Nucleus accumbens (tissue), 56 donors: ENCODE measurements around the gene BCL11A.
"Not testable (repeated sequence)": the region's sequence is repeated elsewhere in the genome, so short reads cannot be mapped to it uniquely, and the experiment has no call there.

Source experiments
- DNase-seq, 56 donors: peaks; one replicate each; lab custom pipeline; 2025; lab: John Stamatoyannopoulos, UW

BCL11A gene

DNA sequence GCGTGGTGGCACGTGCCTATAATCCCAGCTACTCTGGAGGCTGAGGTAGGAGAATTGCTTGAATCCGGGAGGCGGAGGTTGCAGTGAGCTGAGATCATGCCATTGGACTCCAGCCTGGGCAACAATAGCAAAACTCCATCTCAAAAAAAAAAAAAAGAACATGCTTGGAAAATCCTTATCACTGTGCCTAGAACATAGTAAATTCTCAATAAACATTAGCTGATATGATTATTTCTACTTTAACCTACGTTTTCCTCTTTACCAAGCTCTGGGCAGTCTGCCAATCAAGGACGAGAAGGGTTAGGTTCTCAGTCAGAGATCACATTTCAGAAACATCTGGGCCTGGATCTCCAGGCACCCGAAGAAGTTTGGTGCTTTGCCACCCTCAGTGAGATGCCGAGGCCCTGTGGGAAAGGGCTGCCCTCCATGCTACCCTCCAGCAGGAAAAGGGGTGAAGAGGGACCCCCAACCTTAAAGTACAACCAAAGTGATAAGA is 107.7 kb downstream of the BCL11A start:
- no peak for DNase-seq

- DNase-seq: no peak
Observed at GRCh38 chr2:60442608-60443007, 110.8 kb downstream of the BCL11A start.

DNA sequence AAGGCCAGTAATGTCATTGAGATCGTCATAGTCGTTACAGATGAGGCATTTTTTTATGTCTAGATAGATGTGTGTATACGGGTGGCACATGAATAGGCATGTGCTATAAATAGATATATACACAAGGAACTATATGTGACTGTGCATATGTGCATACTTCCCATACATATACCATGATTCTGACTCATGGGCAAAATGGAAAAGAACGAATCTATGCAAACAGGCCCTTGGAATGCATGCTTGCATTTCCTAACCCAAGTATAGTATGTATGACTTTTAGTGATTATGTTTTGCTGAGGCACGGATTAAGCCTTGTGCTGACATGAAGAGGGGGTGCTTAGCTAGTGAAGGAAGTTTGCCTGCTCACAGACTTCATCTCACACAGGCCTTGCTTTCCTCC is 111.7 kb downstream of the BCL11A start:
- DNase-seq: no peak

DNA sequence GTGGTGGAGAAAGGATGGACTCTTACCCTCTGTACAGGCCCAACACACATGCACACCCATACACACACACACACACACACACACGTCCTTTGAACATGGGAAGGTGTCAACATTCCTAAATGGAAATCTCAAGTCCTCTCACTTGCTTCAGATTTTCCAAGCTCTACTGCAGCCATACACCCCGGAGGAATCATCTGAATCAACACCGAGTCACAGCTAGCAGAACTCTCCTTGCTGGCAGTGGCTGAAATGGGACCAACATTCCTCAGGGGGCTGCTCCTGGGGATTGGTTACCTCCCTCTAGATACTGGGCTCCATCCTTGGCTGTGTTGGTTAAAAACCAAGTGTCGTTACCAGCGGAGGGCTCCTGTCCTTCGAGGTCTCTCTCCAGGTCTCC is 112.7 kb downstream of the BCL11A start:
- DNase-seq: no peak

DNA sequence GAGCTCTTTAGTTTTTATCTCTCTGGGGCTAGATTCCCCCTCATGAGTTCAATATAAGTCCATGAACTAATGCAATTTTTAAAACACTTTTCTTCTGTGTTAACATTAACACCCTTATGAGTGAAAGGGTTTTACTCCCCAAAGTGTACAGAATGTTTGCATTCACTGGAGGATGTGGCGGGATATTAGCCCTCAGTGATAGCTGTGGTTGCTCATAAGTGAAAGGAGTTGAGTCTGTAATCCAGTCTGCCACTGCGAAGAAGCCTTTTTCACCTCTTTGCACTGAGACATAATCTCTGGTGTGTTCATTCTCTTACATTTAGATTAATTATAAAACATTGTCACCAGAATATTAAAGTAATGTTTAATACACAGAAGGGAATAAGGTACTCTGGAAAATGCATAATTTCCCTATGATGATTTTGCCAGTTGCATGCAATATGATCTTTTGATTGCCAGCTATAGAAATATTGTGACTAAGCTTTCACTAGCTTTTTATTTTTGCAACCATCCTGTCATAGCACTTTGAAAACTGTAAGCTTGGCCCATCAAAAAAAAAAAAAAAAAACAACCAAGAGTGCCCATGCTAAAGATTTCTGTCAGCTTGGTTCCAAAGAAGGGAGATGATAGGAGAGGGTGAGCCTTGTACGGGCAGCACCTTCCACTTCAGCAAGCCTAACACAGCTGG is 113.2 kb downstream of the BCL11A start:
- no peak for DNase-seq

DNA sequence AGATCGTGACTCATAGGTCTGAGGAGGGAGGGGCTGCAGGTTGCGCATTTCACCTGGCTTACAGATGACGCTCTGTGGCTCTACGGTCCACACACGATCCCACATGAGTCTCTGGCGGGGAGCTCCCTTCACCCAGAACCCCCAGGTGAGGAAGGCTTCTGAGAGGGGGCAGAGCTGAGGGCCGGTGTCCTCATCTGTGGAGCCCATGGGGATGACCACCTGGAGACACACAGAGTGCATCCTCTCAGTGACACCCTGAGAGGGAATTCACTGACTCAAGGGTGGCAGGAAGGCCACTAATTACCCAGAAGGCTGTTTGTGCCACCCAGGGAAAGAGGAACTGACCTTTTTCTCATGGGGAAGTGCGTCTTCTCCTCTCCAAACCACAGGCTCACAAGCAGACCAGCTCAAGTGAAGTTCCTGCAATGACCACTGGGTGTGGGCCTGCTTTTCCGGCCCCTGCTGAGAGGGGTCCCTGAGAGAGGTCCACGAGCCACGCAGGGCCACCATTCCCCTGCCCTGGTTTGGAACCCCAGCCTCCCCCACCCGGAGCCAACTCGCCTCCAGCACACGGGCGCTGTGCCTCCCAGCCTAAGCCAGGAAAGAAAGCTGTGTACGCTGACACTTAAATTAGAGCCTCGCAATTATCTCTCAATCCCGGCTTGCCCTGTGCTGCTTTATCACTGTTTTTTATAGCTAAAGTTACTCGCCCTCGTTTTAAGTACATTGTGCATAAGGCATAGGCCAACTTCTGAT is 114.1 kb downstream of the BCL11A start:
- peak in 11 of 56 donors; percentile 3 to 37 (median 19) for DNase-seq

DNA sequence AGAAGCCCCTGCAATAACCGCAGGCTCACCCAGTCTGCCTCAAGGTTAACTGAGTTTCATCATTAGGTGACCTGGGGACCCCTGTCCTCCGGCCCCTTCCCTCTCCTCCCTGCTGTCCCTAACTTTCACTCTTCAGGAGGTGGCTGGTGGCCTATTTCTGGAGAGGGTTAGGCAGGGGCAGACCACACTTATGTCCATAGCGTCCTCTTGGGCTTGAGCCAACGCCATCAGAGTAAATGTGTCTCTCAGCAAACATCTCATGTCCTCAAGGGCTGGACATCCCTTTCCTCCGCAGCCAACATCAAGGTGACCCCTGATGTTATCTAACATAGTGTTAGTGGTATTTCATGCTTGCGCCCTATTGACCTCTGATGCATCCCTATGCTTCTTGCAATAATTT is 114.8 kb downstream of the BCL11A start:
- DNase-seq: no peak

DNA sequence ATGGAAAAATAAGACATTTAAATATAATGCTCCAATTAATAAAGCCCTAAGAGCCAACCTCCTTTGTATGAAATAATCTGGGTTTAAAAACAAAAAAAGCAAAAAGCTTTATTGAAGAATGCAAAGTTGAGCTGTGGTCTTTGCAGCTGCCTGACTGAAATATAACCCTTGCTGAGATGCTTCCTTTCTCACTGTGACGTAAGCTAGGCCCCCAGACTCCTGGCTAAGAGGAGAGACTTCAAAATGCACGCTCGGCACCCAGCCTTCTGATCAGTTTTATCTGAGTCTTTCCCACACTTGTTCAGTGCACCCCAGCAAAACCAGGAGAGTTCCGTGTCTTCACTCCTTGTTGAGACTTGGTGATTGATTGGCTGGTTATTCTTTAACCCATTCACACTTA is 115.3 kb downstream of the BCL11A start:
- no peak for DNase-seq

GRCh38 chr2:60437080-60437696 is 116.3 kb downstream of the BCL11A start:
- DNase-seq: no peak

- no peak for DNase-seq
Observed at GRCh38 chr2:60433018-60433596, 120.3 kb downstream of the BCL11A start.

- DNase-seq: no peak
Observed at GRCh38 chr2:60432035-60432601, 121.3 kb downstream of the BCL11A start.

DNA sequence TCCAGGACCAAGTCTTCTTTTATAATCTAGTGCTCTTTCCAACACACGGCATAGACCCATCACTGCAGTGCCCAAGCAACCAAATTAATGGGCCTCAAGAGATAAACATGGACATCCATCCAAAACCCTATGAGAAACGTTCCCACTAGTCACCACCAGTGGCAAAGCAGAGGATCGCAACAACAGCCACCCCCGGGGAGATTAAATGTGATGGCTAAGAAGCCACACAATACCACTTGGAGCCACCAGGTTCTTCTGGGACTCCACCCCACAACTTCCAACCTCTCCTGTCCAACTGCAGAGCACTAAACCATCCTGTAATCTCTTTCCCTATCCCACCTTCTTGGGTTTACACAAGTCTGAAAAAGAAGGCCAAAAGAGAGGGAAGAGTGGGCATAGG is 123.8 kb downstream of the BCL11A start:
- DNase-seq: no peak

- DNase-seq: no peak
Observed at GRCh38 chr2:60426880-60427279, 126.6 kb downstream of the BCL11A start.

- DNase-seq: no peak
Observed at GRCh38 chr2:60426341-60426740, 127.1 kb downstream of the BCL11A start.

DNA sequence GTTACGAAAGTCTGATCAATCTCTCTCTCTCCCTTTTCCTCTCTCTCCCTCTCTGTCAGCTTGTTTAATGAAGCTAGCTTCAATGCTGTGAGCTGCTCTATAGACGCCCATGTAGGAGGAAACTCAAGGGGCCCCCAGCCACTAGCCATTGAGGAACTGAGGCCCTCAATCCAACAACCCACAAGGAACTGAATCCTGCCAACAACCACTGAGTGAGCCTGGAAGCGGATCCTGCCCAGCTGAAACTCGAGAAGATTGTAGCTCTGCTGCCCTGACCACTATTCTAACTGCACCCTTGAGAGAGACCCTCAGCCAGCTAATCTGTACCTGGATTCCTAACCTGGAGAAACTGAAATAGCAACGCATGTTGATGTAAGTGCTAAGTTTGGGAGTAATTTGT is 129.2 kb downstream of the BCL11A start:
- peak in 1 of 56 donors; percentile 2 for DNase-seq

GRCh38 chr2:60423505-60423904 is 129.9 kb downstream of the BCL11A start:
- DNase-seq: no peak

GRCh38 chr2:60422826-60423483 is 130.5 kb downstream of the BCL11A start:
- peak in 1 of 56 donors; percentile 17 for DNase-seq

DNA sequence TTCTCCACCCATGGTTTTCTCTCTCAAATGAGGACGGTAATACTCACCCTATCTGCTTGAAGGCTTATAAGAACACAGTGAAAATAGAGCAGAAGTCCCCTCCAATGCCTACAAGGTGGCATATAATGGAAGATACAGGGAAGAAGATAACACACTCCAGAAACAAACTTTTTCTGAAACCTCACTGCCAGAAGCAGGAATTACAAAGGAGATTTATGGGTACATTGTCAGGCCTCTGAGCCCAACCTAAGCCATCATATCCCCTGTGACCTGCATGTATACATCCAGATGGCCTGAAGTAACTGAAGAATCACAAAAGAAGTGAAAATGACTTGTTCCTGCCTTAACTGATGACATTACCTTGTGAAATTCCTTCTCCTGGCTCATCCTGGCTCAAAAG is 136.2 kb downstream of the BCL11A start:
- DNase-seq: not testable (repeated sequence)

GRCh38 chr2:60416221-60417008 is 137.0 kb downstream of the BCL11A start:
- no peak for DNase-seq
